ENCODE results near the gene MTG2.

The MTG2 gene

GRCh38 chr20:62155428-62156253 is 27.2 kb upstream of the MTG2 start:
- no peak for TF ChIP-seq CTCF (IDR thresholded peaks at IDR 0.05; ENCODE audit: low read depth, low read length)
- Histone ChIP-seq H3K27ac (peak overlapping the region; percentile 71; the same call in 1 of the 2 replicates), H3K9me3 (ENCODE audit: severe bottlenecking) (no peaks in the 10 kb centered on the region), H3K4me3 (ENCODE audit: low read depth, low read length) (no peak overlapping the region), H3K36me3 (peaks cover 45% of the 10 kb centered on the region), H3K27me3 (ENCODE audit: insufficient read depth, low read depth, severe bottlenecking) (no peaks in the 10 kb centered on the region)
- no peak for DNase-seq

GRCh38 chr20:62156254-62156556 is 26.6 kb upstream of the MTG2 start:
- no peak for TF ChIP-seq CTCF (IDR thresholded peaks at IDR 0.05; ENCODE audit: low read depth, low read length)
- H3K27ac ChIP-seq: peak overlapping the region; percentile 71
- peaks cover 48% of the 10 kb centered on the region for H3K36me3 ChIP-seq
- no peak for DNase-seq
- H3K4me3 ChIP-seq (ENCODE audit: low read depth, low read length): no peak overlapping the region
- H3K27me3 ChIP-seq (ENCODE audit: insufficient read depth, low read depth, severe bottlenecking): no peaks in the 10 kb centered on the region
- no peaks in the 10 kb centered on the region for H3K9me3 ChIP-seq (ENCODE audit: severe bottlenecking)

- H3K27me3 ChIP-seq (ENCODE audit: insufficient read depth, low read depth, severe bottlenecking): no peaks in the 10 kb centered on the region
- H3K27ac ChIP-seq: peak overlapping the region; percentile 71
- peak; percentile 93 for DNase-seq
- no peak overlapping the region for H3K4me3 ChIP-seq (ENCODE audit: low read depth, low read length)
- no peaks in the 10 kb centered on the region for H3K9me3 ChIP-seq (ENCODE audit: severe bottlenecking)
- peaks cover 54% of the 10 kb centered on the region for H3K36me3 ChIP-seq
- TF ChIP-seq CTCF (IDR thresholded peaks at IDR 0.05; ENCODE audit: low read depth, low read length): peak; percentile 84
Observed at GRCh38 chr20:62156592-62157386, 26.0 kb upstream of the MTG2 start.

GRCh38 chr20:62157387-62158087 is 25.3 kb upstream of the MTG2 start:
- Histone ChIP-seq H3K36me3 (peaks cover 56% of the 10 kb centered on the region), H3K9me3 (ENCODE audit: severe bottlenecking) (no peaks in the 10 kb centered on the region), H3K27me3 (ENCODE audit: insufficient read depth, low read depth, severe bottlenecking) (no peaks in the 10 kb centered on the region), H3K4me3 (ENCODE audit: low read depth, low read length) (no peak overlapping the region), H3K27ac (no peak overlapping the region)
- no peak for DNase-seq
- no peak for TF ChIP-seq CTCF (IDR thresholded peaks at IDR 0.05; ENCODE audit: low read depth, low read length)

- no peak for DNase-seq
- Histone ChIP-seq H3K27me3 (ENCODE audit: insufficient read depth, low read depth, severe bottlenecking) (no peaks in the 10 kb centered on the region), H3K36me3 (peaks cover 56% of the 10 kb centered on the region), H3K9me3 (ENCODE audit: severe bottlenecking) (no peaks in the 10 kb centered on the region), H3K4me3 (ENCODE audit: low read depth, low read length) (no peak overlapping the region), H3K27ac (no peak overlapping the region)
- TF ChIP-seq CTCF (IDR thresholded peaks at IDR 0.05; ENCODE audit: low read depth, low read length): no peak
Observed at GRCh38 chr20:62158088-62158400, 24.8 kb upstream of the MTG2 start.

All from WERI-Rb-1 (cell line).